Measurements from ENCODE around the gene NR2C2. TPM values are rescaled to one million over a fixed set of nuclear protein-coding genes. Genes with fewer than 3 reads are reported as not detected.
A peak's percentile ranks its signal among the peaks of the same experiment; 100 is the strongest.

The NR2C2 gene
- total and polyA plus RNA-seq, 10 of the 15 experiments (the other 5 are each of a cell fraction or from before 2014, with no cell fraction given), result 2.7 to 30.3 (median 18.3) TPM

- TF ChIP-seq MTA2 (IDR thresholded peaks at IDR 0.05; ENCODE audit: low read depth) (peak; percentile 59; the same call in 1 of the 2 replicates), RELA (IDR thresholded peaks at IDR 0.05; ENCODE audit: borderline replicate concordance, partially characterized antibody) (no peak), ZNF274 (IDR thresholded peaks at IDR 0.05; ENCODE audit: insufficient read depth, insufficient read length) (no peak), BACH1 (IDR thresholded peaks at IDR 0.05; ENCODE audit: borderline replicate concordance) (no peak), TBL1XR1 (IDR thresholded peaks at IDR 0.05; ENCODE audit: low read depth, low read length) (no peak), BCL3 (IDR thresholded peaks at IDR 0.05; ENCODE audit: borderline replicate concordance, insufficient read depth, low read depth, low read length, poor library complexity, severe bottlenecking) (no peak), TCF12 (IDR thresholded peaks at IDR 0.05; ENCODE audit: low read depth, low read length) (no peak), ATF2 (IDR thresholded peaks at IDR 0.05; ENCODE audit: low read length) (no peak), E2F4 (IDR thresholded peaks at IDR 0.05; ENCODE audit: low read depth, low read length) (no peak), RELB (IDR thresholded peaks at IDR 0.05; ENCODE audit: low read depth) (peak; percentile 54), FOXM1 (IDR thresholded peaks at IDR 0.05; ENCODE audit: low read depth, low read length) (no peak), MLLT1 (IDR thresholded peaks at IDR 0.05) (peak; percentile 34; the same call in 1 of the 2 replicates), TCF7 (IDR thresholded peaks at IDR 0.05; ENCODE audit: borderline replicate concordance) (no peak), ELK1 (IDR thresholded peaks at IDR 0.05; ENCODE audit: low read depth, low read length) (no peak), POLR2AphosphoS2 (IDR thresholded peaks at IDR 0.05; ENCODE audit: low read depth, low read length) (no peak), HSF1 (IDR thresholded peaks at IDR 0.05; ENCODE audit: low read depth, low read length) (no peak)
These were observed 107.7 kb downstream of the NR2C2 start (continued) for GRCh38 chr3:15055019-15055557.
